ENCODE data around the gene CTSW.

The CTSW gene

DNA sequence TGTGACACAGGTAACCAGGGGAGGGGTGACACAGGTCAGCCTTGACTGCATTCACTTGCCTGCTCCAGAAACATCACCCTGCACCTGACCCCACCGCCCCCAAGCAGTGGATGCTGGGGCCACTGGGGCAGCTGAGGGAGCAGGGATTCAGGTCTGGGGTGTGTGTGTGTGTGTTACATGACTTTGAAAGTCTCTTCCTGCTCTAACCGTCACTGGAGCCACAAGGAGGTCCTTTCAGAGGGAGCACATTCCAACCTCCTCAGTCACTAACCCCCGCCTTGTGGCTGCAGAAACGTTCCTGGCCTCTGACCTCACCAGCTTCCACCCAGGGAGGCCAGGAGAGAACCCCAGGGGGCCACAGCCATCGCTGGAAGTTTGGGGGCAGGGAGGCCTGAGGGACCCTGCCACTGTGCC is 23.4 kb downstream of the CTSW start:
- no peak for DNase-seq (ENCODE audit: low spot score)

DNA sequence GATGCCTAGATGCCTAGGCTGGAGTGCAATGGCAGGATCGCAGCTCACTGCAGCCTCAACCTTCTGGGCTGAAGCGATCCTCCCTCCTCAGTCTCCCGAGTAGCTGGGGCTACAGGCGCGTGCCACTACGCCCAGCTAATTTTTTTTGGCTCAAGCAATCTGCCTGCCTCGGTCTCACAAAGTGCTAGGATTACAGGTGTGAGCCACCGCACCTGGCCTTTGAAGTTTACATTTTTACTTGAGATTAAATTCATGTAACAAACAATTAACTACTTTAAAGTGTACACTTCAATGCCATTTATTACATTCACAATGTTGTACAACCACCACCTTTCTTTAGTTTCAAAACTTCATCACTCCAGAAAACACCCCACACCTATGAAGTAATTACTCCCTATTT is 24.1 kb downstream of the CTSW start:
- DNase-seq (ENCODE audit: low spot score): no peak

DNA sequence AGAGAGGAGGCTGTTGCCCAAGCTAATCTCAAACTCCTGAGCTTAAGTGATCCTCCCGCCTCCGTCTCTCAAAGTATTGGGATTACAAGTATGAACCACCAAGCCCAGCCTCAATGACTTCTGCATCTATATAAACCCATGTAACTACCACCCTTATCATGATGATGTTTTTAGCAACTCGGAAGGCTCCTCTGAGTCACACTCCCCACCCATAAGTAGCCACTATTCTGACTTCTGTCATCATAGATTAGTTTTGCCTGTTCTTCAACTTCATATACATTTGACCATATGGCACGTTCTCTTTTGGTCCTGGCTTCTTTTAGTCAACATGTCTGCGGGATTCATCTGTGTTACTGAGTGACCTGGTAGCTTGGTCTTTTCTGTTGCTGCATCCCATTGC is 27.0 kb downstream of the CTSW start:
- DNase-seq (ENCODE audit: low spot score): no peak

DNA sequence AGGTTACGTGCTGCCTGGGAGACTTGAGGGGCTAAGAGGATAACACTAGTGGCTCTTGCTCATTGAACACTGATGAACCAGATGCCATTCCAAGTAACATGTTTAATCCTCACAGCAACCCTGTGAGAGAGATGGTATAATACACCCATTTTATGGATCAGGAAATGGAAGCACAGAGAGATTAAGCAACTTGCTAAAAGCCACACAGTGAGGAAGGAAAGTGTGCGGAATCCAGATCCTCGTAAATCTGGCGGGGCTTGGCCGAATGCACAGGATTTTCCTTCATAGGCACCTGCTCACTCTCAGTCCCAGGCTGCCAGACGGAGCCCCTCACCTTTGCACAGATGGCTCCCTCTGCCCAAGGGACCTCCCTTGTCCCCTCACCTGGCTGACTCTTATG is 28.2 kb downstream of the CTSW start:
- no peak for DNase-seq (ENCODE audit: low spot score)

DNA sequence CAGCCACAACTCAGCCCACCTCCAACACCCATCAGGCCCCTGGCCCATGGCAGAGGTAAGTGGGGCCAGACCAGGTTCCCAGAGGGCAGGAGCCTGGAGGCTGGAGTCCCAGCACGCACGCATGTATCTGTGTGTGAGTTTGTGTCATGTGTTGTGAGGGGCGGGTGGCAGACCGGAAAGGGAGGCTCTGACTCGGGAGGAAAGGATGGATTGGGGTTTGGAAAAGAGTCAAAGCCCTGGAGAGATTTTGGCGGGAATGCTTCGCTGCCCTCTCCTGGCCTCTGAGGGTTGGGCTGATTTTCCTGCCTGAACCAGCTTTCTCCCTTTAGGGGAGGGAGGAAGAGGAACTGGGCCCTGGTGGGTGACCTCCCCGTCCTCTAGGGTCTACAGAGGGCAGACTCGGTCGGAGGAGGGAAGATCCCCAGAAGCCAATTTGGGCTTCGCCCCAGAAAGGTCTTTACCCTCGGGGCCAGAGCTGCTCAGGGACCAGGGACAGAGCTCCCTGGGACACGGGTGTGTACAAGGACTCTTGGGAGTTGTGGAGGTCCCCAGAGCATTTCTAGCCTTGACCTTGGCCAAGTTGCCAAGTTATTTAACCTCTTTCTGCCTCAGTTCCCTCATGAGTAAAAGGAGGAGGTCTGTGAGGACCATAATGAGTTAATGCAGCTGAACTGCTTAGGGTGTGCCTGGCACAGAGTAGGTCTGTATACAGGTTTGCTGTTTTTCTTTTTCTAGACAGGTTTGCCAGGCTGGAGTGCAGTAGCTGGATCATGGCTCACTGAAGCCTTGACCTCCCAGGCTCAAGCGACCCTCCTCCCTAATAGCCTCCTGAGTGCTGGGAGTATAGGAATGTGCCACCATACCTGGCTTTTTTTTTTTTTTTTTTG is 32.3 kb downstream of the CTSW start:
- no peak for DNase-seq (ENCODE audit: low spot score)

DNA sequence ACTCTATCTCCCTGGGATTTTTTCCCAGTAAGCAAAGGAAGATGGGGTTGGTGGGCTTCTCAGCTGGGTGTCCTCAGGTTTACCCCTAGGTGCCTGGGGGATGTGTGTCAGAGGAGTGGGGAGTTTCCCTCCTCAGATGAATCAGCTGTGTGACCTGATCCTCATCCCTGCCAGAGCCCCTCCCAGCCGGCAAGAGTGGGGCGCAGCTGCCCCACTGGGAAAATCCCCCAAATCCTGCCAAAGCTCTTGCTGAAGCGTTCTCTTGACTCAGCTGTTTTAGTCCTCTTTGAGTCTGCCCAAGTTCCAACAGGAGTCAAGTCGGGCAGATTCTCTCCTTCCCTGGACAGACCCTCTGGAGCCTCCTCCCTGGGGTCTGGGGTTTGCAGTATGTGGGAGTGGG is 33.2 kb downstream of the CTSW start:
- no peak for DNase-seq (ENCODE audit: low spot score)

DNA sequence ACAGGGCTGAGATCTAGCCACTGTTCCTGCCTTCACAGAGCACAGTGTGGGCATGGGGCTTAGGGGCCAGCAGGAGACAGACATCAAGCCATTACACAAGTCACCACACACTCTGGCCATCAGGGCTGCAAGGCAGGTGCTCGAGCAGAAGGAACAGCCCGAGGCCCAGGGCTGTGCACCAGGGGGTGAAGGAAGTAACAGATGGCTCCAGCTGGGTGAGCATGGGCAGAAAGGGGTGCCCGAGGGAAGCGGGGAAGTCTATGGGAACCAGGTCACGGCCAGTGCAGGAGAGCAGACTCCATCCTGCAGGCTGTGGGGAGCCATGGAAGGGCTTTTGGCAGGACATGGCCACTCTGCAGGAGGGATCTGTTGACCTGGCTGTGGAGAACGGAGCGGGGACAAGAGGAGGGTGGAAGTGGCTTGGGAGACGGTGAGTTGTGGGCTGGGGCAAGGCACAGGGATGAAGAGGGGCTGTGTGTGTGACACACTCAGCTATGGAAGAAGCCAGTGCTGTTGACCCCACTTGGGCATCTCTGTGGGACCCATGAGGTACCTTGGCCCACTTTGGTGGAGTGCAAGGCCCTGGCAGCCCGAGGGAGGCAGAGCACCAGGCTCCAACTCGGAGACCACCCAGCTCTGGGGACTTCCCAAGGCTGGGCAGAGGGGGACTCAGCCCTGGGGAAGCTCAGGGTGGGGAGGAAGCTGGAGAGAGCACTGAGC is 35.6 kb downstream of the CTSW start:
- no peak for DNase-seq (ENCODE audit: low spot score)

DNA sequence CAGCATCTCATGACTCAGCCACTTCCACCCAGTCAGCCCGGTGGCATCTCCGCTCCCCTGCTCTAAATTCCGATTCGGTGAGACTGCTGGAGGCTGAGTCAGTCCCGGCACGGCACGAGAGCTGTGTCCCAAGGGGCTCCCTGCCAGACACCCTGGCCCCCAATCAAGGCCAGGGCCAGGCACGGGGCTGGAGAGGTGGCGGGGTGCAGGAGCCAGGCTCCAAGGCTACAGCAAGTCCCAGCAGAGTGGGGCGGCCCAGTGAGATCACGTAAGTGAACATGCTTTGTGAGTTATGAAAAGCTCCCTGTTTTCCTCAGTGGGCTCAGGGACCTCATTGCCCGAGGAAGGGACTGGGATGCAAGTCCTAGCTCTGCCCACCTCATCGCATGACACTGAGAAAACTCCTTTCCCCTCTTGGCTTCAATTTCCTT is 36.2 kb downstream of the CTSW start:
- DNase-seq (ENCODE audit: low spot score): no peak

DNA sequence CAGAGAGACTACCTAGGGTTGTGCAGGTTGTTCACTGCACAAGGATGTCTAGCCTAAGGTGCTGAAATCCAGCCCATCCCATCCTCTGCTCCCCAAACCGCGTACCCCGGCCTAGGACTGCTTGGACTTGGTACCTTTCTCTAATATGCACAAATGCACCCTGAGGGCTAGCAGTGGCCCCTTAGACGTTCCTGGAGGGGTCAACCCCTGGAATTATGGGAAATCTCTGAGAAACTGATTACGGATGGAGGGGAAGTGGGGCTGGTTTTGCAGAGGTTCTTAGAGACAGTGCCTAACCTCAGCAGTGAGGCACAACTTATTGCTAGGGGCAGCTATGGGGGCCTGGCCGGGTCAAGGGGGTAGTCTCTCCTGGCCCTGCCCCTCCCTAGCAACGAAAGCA is 36.8 kb downstream of the CTSW start:
- DNase-seq (ENCODE audit: low spot score): no peak

DNA sequence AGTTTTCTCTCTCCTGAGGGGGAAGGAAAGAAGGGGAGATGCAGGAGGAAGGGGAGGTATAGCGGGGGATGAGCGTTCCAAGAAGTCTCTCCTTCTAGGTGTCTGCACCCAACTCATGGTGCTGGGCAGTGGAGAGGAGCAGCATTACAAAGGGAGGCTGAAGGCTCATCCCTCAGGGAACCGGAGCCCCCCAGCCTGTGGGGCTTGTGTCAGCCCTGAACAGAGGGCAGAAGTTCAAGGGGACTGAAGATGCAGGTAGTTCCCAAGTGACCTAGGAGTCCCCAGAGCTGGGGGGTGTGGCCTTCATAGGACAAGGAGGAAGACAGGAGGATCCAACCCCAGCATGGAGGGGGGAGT is 37.4 kb downstream of the CTSW start:
- DNase-seq (ENCODE audit: low spot score): no peak

DNA sequence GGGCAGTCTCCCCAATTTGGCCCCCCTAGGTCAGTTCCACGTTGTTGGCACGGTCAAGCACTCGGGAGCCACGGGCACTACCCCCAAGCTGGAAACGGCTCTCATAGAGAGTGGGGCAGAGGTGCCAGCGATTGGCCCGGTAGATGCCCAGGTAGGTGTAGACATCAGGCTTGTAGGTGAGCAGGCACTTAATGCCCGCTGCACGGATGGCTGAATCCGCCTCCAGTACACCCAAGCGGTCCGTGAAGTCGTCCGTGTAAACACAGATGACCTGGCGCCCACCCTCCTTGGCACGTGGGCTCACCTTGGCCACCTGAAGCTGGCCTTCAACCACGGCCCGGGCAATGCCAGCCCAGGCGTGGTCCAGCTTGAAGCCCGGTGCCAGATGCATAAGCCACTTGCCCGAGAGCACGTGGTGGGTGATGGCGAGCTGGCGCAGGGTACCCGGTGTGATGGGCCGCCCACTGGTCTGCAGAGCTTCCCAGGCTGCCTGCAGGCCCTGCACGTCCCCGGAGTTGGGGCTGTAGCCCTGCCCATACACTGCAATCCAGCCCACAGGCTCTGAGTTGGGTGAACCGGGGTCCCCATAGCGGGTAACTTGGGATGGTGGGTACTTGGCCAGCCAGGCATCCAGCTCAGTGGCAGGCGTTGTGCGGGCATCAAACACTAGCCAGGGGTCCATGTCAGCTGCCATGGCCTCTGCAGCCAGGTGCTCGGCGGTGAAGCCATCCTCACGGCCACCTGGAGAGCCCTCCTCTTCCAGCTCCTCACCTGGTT is 38.0 kb downstream of the CTSW start:
- no peak for DNase-seq (ENCODE audit: low spot score)

DNA sequence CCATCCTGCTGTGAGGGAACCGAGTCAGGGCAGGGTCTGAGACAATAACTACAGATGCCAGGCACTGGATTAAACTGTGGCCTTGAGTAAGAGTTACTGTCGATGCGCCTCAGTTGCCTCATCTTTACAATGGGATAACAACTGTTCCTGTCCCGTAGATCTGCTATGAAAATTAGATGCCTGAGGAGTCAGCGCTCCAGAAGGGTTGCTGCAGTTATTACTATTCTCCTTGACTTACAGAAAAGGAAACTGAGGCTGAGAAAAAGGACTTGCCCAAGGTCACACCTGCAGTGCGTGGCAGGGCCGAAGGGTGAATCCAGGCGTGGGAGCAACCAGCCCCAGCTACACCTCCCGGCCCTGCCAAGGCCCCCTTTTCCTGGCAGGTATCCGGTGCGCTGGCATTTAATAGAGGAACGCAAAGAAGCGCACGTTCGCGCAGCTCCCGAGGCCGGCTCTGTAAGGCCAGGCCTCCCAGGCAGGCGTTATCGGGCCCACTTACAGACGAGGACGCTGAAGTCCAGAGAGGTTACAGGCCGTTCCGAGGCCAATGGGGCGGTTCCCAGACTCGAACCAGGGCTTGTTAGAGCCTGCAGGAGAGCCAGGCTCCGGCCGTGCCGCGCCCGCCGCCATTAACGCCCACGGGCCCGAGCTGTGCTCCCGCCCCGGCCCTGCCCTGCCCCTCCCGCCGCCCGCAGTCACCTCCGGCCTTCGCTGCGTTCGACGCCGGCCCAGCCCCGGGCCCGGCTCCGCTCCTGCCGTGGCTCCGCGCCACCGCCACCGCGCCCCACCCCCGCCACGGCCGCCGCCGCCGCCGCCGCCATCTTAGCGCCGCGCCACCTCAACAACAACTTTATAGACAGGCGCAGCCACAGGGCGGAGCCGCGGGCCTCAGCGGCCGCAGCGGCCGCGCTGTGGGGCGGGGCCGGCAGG is 38.8 kb downstream of the CTSW start, which contains the start of gene C11orf68:
Gene C11orf68 (minus strand): TSS at position 852 of the 930 bp plus-strand sequence. CDS start 31 bp downstream, at position 821.
- DNase-seq (ENCODE audit: low spot score): peak; percentile 45

DNA sequence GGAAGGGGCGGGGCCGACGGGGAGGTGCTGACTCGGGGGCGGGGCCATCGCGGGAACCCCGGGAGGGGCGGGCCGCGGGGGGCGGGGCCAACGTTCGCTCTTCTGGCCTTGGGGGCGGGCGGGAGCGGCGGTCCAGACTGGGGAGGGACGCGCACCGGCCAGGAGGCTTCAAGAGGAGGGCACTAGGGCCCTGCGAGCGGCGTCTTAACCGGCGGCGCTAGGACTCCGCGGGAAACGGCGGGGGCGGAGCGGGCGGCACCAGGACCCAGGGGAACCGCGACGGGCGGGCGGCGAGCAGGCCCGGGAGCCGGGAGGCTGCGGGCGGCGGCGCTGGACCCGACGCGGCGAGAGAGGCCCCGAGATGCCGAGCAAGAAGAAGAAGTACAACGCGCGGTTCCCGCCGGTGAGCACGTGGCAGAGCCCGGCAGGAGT is 39.5 kb downstream of the CTSW start, which contains the start of gene DRAP1:
Gene DRAP1 (plus strand): TSS at position 286 of the 432 bp plus-strand sequence. CDS start 76 bp downstream, at position 362.
- peak; percentile 96 for DNase-seq (ENCODE audit: low spot score)

DNA sequence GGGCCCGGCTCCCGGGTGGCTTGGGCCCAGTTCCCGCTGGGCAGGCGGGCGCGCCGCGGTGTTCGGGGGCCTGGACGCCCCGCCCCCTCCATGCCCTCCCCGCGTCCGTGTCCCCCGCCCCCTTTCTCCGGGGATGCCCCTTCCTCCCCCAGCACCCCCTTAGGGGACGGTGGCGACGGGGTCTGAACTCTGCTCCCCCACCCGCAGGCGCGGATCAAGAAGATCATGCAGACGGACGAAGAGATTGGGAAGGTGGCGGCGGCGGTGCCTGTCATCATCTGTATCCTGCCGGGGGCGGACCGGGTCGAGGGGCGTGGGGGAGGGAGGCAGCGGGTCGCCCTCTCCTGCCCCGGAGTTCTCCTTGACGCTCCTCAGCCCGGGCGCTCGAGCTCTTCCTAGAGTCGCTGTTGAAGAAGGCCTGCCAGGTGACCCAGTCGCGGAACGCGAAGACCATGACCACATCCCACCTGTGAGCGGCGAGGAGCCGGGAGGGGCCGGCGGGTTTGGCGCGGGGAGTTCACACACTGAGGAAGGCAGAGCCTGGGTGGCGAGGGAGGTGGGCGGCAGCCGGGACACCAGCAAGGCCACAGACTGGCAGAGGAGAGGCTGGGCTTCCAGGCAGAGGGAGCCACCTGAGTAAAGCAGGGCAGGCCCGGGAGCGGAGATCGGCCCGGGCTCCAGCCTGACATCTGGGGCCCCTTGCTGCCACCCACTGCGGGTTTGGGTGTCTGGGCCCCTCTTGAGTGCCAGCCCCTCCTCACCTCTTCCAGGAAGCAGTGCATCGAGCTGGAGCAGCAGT is 40.1 kb downstream of the CTSW start:
- DNase-seq (ENCODE audit: low spot score): no peak

DNA sequence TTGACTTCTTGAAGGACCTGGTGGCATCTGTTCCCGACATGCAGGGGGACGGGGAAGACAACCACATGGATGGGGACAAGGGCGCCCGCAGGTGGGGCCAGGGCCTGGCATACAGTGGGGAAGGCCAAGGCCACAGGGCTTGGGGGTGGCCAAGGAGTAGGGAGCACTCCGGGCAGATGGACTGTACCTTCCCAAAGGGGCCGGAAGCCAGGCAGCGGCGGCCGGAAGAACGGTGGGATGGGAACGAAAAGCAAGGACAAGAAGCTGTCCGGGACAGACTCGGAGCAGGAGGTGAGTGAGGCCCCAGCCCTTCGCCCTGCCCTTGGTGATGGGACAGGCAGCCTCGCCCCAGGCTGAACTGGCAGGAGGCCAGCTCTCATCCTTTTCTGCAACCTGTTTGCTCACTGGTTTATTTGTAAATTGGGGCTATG is 40.8 kb downstream of the CTSW start:
- no peak for DNase-seq (ENCODE audit: low spot score)

DNA sequence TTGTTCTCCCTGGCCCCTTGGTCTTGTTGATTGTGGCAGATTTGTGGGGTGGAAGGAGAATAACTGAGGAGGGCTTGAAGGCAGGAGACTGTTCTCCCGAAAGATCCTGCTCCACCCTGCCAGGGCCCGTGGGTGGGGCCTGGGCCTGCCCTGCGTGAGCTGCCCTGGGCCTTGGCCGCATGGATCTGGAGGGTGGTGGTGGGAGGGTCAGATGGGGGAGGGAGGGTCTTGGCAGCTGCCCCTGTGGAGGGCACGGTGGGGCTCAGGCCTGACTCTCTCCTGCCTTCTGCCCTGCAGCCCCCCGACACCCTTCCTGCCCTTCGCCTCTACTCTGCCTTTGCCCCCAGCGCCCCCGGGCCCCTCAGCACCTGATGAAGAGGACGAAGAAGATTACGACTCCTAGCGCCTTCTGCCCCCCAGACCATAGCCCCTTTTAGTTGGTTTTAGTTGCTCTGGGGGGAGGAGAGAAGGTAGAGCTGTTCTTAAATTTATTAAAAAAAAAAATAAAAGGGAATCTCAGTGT is 41.5 kb downstream of the CTSW start:
- no peak for DNase-seq (ENCODE audit: low spot score)

DNA sequence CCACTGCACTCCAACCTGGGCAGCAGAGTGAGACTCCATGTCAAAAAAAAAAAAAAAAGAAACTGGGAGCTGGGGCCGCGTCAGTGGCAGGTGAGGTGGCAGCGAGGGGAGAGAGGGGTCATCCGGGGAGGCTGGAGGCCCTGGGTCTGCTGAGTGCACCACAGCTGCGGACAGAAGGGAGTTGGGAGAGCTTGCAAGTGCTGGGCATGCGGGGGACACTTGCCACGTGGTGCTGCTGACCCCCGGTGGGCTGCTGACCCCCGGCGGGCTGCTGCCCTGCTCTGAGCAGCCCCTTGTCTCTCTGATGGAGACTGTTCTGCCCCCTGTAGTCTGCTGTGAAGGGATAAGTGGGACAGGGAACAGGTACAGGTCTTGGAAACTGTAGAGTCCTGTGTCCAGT is 42.2 kb downstream of the CTSW start:
- DNase-seq (ENCODE audit: low spot score): no peak

DNA sequence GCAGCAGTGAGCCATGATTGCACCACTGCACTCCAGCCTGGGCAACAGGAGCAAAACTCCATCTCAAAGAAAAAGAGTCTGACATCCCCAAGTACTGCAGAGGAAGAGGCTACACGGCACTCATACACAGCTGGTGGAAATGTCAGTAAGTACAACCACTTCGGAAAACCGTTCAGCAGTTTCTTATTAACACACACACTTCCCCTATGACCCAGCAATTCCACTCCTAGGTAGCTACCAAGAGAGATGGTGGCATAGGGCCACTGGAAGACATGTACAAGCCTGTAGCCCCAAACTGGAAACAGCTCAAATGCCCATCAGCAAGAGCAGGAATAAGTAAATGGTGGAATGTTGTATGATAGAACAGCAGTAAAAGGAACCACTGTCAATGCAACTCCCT is 42.9 kb downstream of the CTSW start:
- DNase-seq (ENCODE audit: low spot score): no peak

DNA sequence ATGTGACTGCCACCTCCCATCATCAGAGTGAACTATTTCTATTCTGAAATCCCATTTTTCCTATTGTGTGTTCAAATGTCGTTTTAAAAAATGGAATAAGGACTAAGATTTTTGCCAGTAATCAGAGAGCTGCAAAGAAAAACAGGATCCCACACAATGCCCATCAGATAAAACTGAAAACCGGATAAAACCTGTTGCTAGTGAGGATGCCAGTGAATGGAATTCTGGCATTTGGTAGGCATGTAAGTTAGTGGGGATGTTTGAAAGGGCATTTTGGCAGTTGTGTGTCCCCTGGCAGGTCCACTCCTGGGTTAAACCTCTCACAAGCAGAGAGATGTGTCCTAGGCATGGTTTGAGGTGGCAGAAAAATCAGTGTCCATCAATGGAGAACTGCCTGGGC is 45.8 kb downstream of the CTSW start:
- no peak for DNase-seq (ENCODE audit: low spot score)

DNA sequence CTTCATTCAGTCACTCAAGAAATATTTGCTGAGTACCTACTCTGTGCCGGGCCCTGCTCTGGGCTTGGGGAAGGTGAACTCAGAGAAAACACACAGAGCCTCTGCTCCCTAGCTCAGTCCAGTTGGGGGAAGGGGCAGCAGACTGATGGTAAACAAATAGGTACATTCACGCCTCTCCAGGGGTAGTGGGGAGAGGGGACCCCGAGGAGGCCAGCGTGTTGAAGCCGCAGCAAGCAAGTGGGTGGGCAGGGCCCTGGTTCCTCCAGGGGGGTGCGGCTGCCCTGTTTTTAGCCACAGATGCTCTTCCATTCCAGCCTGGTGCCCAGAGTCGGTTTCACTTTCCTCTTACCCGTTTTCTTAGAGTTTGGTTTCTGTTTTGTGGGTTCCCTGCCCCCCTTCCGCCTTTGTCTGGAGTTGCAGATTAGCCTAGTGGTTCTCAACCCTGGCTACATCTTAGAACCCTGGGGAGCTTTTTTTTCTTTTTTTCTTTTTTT is 48.3 kb downstream of the CTSW start:
- peak; percentile 85 for DNase-seq (ENCODE audit: low spot score)

Data from NAMALWA (cell line).